NCI-H2171 treated with DMSO at 0.1 percent for 48 hours (cell line): ENCODE data around the gene BAHD1.

Experiments used
- DNase-seq: peaks from one replicate; lab custom pipeline; 2025; lab: John Stamatoyannopoulos, UW

Gene BAHD1

DNA sequence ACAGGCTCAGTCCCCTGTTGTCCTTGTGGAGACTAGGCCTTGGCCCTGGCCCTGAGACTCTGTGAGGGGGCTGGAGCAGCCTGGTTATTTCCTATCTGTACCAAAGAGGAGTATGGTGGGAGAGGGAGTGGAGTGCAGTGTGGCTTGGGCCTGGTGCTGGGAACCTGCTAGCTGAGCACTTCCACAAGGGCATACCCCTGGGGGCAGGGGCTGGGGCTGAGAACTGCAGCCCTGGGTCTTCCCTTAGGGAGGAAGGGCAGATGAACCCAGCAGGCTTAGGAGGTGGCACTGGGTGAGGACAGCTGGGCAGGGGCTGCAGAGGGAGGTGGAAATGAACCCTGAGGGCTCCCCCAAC is 26.5 kb downstream of the BAHD1 start:
- DNase-seq, result no peak

DNA sequence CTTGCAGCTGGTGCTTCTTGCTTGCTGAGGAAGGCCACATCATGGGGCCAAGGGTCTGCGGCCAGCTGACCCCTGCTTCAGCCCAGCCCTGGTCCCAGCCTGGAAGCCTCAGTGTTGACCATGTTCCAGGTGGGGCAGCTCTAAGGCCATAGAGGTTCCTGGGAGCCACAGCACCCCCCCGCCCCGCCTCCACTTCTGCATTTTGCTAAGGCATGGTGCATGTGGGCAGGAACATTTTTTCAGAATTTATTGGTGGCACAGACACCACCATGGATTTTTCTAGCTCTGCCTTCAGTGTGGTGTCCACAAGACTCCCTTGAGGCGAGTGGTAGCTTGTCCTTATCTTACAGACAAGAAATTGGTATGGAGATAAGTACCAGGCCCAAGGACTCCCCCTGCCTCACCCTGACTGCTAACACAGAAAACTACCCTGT is 28.2 kb downstream of the BAHD1 start:
- DNase-seq, result no peak

DNA sequence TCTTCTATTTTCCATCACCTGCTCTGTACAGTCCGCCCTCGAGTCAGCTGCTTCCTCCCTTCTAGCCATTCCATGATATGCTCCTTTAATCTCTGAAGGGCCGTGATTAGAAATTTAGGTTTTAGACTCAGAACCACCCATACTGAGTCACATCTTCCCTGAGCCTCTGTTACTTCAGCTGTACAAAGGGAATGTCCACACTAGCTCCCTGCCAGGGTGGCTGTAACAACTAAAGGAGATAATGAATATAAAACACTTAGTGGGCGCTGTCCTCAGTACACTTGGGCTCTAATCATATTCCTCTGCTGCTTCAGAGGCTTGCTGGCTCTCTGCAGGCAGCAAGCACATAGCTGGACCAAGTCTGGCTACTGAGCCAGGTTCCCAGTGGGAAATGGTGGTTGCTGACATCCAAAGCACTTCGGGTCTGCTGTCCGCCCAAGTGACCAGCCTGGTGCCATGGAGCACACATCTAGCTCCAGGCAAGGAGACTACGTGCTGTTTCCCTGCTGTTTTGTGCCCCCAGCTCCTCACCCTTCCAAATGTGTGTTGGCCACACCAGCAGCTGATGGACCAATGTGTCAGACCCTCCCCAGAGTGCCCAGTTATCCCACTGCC is 29.1 kb downstream of the BAHD1 start:
- no peak for DNase-seq

DNA sequence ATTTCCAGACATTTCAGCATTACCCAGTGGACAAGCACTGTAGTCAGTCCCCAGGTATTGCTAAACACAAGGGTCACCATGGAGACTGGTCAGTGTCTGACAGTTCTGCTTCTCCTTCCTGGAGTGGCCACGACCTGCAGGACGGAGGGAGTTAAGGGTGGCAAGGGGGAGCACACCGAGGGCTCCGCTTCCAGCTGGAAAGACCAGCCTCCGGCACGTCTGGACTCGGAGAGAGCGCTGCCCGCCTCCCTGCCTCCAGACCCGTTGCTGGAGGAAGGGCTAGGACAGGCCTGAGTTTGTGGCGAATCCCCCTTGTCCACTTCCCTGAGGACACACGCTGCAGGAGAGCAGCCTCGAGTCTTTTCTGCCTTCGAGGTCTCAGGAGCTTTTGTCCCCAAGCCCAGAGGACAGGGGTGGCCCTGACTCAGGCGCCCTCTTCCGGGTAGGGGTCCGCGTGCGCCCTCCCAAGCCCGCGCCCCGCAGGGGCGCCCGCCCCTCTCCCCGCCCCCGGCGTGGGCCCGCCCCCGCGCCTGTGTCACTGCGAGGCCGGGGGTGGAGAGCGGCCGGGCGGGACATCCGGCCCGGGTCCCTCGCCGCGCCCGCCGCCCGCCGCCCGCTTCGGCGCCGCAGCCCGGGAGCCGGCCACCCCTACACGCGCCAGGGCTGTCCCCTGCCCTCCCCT is 29.8 kb downstream of the BAHD1 start, which contains the start of gene CHST14:
CHST14 (plus strand) TSS at position 562 of the 682 bp plus-strand sequence. CDS start 230 bp downstream, outside the sequence.
- peak; percentile 41 for DNase-seq

DNA sequence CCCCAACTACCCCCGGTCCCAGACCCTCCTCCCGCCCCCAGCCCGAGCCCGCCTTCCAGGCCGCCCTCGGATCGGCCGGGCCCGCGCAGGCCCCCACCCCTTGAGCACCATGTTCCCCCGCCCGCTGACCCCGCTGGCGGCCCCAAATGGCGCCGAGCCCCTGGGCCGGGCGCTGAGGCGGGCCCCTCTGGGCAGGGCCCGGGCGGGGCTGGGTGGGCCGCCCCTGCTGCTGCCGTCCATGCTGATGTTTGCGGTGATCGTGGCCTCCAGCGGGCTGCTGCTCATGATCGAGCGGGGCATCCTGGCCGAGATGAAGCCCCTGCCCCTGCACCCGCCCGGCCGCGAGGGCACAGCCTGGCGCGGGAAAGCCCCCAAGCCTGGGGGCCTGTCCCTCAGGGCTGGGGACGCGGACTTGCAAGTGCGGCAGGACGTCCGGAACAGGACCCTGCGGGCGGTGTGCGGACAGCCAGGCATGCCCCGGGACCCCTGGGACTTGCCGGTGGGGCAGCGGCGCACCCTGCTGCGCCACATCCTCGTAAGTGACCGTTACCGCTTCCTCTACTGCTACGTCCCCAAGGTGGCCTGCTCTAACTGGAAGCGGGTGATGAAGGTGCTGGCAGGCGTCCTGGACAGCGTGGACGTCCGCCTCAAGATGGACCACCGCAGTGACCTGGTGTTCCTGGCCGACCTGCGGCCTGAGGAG is 30.5 kb downstream of the BAHD1 start:
- DNase-seq, result no peak

DNA sequence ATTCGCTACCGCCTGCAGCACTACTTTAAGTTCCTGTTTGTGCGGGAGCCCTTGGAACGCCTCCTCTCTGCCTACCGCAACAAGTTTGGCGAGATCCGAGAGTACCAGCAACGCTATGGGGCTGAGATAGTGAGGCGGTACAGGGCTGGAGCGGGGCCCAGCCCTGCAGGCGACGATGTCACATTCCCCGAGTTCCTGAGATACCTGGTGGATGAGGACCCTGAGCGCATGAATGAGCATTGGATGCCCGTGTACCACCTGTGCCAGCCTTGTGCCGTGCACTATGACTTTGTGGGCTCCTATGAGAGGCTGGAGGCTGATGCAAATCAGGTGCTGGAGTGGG is 31.0 kb downstream of the BAHD1 start:
- DNase-seq, result no peak

DNA sequence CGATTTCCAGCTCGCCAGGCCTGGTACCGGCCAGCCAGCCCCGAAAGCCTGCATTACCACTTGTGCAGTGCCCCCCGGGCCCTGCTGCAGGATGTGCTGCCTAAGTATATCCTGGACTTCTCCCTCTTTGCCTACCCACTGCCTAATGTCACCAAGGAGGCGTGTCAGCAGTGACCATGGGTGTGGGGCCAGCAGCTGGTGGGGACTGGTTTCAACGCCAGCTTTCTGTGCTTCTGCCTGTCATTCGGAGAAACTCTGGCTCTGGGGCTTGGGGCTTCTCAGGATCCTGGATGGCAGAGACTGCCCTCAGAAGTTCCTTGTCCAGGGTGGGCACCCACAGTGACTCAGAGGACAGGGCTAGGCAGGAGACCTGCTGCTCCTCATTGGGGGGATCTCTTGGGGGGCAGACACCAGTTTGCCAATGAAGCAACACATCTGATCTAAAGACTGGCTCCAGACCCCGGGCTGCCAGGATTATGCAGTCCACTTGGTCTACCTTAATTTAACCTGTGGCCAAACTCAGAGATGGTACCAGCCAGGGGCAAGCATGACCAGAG is 31.5 kb downstream of the BAHD1 start:
- no peak for DNase-seq

DNA sequence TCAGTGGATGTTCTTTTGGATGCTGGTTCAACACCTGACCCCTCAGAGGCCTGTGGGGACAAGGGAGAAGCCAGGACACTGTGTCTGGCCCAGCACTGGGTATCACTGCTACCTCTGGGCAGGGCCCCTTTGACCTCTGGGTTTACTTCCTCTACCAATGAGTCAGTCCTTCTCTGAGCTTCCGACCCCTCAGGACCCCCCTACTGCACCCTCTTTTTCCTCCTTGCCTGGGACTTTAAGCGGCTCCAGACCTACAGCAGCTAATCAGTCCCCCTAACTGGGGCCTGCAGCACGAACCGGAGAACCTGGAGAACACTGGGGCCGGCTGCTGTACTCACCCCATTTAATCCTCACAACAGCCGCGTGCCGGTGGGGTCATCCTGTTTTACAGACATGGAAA is 33.8 kb downstream of the BAHD1 start:
- no peak for DNase-seq

DNA sequence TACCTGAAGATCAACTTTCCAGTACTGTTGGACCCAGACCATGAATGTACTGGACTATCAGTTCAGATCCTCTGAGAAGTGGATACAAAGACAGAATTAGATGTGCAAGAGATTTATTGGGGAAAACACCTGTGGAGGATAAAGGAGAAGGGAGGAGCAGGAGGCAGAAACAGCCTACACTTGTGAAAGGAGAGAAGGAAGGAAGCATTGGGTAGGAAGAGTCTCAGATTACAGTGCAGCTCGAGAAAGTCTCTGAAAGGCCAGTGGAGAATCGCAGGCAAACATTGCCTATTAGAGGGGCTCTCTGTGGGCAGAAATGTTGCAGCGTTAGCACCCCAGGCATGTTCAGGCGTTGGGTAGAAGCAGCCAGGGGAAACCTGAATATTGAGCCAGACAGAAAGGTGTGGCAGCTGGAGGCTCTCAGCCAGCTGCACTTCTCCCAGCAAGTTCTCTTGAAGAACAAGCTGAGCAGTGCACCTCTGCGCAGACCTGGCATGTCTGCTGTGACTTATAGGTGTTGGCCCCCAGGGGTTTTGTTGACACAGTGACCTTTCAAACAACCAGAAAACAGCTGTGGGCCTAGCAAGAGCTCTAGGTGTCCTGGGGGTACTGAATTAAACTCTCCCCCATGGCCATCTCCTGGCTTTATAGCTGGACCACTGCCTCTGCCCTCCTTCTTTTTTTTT is 37.0 kb downstream of the BAHD1 start:
- peak; percentile 76 for DNase-seq

DNA sequence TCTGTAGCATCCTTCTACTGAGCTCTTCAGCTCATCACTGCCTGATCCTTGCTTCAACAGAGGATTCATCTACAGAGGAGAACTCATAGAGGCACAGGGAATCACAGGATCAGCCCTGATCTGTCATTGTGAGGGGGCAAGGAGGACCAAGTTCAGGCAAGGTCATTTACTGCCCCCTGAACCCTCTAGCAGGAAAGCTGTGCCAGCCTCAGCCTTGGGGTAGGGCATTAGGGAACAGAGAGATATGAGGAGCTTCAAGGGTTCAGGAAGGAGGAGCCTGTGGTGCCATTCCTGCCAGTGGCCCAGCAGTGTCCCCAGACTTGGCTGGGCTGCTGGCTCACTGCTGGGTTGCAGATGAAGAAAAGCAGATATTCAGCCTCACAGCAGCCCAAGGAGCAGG is 38.3 kb downstream of the BAHD1 start:
- DNase-seq, result no peak

DNA sequence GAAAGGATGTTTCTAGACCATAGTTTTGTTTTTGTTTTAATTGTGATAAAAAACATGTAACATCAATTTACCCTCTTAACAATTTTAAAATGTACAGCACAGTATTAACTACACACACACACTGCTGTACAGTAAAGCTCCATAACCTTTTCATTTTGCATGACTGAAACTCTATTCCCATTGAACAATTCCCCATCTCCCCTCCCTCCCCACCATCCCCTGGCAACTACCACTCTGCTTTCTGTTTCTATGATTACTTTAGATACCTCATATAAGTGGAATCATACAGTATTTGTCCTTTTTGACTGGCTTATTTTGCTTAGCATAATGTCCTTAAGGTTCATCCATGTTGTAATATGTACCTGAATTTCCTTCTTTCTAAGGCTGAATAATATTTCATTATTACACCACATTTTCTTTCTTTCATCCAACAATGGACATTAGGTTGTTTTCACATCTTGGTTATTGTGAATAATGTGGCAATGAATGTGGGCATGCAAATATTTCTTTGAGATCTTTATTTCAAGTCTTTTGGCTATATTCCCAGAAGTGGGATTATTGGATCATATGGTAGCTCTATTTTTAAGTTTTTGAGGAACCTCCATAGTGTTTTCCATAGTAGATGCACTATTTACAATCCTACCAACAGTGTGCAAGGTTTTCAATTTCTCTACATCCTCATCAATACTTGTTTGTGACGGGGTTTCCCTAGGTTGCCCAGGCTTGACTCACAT is 40.8 kb downstream of the BAHD1 start:
- no peak for DNase-seq

DNA sequence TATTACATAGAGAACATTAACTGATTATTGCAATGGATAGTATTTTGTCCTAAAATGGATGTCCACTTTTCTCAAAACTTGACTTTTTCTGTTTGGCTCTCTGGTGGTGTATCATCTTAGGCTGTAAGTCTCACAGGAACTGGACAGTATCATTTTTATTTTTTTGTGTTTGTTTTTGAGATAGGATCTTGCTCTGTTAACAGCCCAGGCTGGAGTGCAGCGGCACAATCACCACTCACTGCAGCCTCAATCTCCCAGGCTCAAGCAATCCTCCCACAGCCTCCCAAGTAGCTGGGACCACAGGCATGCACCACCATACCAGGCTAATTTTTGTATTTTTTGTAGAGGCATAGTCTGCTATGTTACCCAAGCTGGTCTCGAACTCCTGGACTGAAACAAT is 43.2 kb downstream of the BAHD1 start:
- DNase-seq, result no peak

DNA sequence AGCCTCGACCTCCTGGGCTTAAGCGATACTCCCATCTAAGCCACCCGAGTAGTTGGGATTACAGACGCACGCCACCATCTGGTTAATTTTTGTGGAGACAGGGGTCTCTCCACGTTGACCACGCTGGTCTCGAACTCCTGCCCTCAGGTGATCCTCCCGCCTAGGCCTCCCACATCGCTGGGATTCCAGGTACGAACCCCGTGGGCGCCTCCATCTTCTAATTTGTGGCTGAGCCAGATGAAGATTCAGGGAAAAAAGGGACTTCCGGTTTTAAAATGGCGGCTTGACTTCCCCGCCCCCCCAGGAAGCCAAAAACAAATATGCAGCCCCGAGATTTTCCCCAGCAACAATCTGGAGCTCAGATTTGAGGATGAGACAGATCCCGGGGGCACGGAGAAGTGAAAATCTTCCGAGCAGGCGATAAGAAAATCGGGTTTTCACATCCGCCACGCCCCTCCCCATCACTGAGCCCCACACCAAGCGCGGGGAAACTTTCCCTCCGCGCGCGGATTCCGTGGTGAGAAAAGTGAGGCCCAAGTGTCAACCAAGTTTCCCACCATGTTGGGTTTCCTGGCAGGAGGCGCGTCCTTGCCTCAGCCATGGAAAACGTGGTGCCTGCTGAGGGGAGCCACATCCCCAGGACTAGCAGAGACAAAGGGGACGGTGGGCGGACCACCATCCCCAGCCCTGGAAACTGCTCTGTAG is 45.5 kb downstream of the BAHD1 start:
- no peak for DNase-seq

DNA sequence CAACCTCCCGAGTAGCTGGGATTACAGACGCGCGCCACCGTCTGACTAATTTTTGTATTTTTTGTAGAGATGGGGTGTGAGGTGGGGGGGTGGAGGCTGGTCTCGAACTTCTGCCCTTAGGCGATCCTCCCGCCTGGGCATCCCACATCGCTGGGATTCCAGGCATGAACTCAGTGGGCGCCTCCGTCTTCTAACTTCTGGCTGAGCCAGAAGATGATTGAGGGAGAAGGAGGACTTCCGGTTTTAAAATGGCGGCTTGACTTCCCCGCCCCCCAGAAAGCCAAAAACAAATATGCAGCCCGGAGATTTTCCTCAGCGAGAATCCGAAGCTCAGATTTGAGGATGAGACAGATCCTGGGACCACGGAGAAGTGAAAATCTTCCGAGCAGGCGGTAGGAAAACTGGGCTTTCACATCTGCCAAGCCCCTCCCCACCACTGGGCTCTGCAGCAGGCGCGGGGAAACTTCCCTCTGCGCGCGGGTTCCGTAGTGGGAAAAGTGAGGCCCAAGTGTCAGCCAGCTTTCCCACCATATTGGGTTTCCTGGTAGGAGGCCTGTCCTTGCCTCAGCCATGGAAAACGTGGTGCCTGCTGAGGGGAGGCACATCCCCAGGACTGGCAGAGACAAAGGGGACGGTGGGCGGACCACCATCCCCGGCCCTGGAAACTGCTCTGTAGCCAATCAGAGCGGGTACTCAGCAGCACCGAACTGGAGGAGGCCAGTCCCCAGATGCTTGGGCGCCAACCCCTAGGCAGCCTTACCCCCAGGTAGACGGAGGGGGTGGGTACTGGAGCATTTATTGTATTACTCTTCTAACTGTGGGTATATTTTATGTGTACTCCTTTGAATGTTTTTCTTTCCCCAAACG is 47.3 kb downstream of the BAHD1 start:
- DNase-seq, result no peak

DNA sequence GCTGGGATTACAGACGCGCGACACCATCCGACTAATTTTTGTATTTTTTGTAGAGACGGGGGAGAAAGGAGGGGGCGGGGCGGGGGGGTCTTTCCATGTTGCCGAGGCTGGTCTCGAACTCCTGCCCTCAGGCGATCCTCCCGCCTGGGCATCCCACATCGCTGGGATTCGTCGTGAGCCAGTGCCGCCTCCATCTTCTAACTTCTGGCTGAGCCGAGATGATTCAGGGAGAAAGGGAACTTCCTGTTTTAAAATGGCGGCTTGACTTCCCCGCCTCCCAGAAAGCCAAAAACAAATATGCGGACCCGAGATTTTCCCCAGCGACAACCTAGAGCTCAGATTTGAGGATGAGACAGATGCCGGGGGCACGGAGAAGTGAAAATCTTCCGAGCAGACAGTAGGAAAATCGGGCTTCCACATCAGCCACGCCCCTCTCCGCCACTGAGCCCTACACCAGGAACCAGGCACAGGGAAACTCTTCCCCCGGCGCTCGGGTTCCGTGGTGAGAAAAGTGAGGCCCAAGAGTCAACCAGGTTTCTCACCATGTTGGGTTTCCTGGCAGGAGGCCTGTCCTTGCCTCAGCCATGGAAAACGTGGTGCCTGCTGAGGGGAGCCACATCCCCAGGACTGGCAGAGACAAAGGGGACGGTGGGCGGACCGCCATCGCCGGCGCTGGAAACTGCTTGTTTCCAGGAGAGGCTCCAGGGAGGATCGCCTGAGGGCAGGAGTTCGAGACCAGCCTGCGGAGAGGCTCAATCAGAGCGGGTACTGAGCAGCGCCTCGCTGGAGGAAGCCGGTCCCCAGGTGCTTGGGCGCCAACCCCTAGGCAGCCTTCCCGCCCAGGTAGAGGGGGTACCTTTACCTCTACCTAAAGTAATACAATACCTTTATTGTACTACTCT is 48.8 kb downstream of the BAHD1 start:
- no peak for DNase-seq

DNA sequence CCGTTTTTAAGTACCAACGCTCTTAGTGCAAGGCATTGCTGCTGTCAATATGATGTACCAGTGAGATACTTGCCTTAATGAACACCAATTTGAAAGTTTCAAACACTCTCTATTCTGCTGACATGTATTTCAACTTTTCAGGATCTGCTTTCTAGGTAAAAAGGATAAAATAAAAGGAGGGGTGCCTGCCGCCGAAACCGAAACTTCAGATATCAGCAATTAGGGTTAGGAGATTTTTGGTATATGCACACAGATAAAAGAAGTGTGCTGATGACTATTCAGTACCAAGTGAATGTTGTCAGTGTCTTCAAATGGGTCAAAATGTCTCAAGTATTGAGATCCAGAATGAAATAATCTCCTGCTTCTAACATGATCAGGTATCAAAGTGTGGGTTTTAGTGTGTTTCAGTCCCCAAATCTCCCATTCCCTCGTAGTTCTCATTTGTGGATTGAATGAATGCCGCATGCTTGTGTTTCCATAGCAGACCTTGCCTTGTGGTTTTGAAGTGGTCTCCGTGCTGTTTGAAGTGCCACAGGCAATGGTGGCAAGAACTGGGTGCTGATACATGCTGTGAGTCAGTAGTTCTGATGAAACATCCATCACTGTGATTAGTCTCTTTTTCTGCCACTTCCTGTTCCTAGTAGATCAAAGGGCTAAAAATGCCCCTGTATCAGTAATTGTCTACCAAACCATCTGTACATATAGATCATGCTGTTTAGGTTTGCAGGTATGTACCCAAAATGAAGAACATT is 52.5 kb downstream of the BAHD1 start:
- no peak for DNase-seq

DNA sequence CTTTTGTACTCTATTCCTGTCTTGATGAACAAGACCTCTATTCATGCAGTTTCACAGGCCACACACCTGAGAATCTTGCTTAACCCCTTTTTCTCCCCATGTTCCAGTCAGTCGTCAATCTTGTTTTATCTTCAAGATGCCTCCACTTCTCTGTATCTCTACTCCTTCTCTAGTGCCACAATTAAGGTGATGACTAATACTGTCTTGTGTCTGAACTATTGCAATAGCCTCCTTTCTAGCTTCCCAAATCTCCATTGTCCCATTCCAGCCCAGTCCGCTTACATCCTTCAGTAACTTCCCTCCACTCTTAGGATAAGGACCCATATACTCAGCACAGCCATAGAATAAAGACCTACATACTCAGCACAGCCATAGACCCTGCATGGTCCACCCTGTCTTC is 54.8 kb downstream of the BAHD1 start:
- DNase-seq, result no peak

DNA sequence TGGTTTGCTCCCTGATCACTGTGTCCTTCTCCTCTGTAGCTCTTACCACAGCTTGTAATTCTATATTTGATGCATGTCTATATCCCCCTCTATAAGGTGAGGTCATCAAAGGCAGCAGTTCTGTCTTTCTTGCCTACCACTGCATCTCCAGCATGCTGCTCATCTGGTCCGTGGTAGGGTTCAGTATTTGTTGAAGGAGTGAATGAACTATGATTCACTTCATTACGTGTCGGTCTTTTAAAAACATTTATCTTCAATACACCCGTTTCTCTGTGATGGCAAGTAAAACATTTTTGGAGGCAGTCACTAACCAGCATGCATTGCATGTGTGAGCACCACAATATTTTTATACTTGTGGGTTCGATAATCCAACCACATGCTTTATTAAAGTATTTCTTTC is 57.7 kb downstream of the BAHD1 start:
- no peak for DNase-seq
